Stimulated activated CD4-positive, alpha-beta T cell treated with anti-CD3 and anti-CD28 coated beads, Interleukin-15, amount 100 ng/mL, for 24 hours (primary cell): ENCODE measurements around the gene WBP1.

ENCODE experiments used
- DNase-seq: peaks from one replicate; pipeline ENCODE4 v3.0.0-alpha.2; 2020

The WBP1 gene

GRCh38 chr2:74505448-74506246 lies 47.4 kb downstream of the WBP1 start:
- DNase-seq: no peak

GRCh38 chr2:74507145-74507925 lies 49.1 kb downstream of the WBP1 start, which contains the start of gene PCGF1:
PCGF1 (minus strand) TSS chr2:74507695; CDS start chr2:74507668, 27 bp downstream.
- DNase-seq: peak; percentile 100

GRCh38 chr2:74507926-74508520 lies 49.8 kb downstream of the WBP1 start:
- peak; percentile 25 for DNase-seq

GRCh38 chr2:74510272-74510671 lies 52.0 kb downstream of the WBP1 start:
- DNase-seq: no peak
